Activated naive CD8-positive, alpha-beta T cell treated with anti-CD3 and anti-CD28 coated beads for 36 hours (primary cell): ENCODE results near the gene PPP1CC. TPM values are rescaled to one million over a fixed set of nuclear protein-coding genes. Genes with fewer than 3 reads are reported as not detected.
A peak's percentile ranks its signal among the peaks of the same experiment; 100 is the strongest.

Source experiments
- DNase-seq: peaks from one replicate; pipeline ENCODE4 v3.0.0; 2021
- H3K27ac Mint-ChIP-seq: one replicate; pipeline ENCODE4 v1.8.0; 2022; ENCODE audit warnings: mild to moderate bottlenecking, moderate library complexity, mixed read lengths
- H3K27me3 Mint-ChIP-seq: one replicate; pipeline ENCODE4 v1.8.0; 2022; ENCODE audit warnings: mild to moderate bottlenecking, mixed read lengths
- H3K36me3 Mint-ChIP-seq: one replicate; pipeline ENCODE4 v1.8.0; 2021; ENCODE audit warnings: mild to moderate bottlenecking, mixed read lengths
- H3K4me1 Mint-ChIP-seq: one replicate; pipeline ENCODE4 v1.8.0; 2021; ENCODE audit warnings: mixed read lengths
- H3K4me3 Mint-ChIP-seq: one replicate; pipeline ENCODE4 v1.8.0; 2022; ENCODE audit warnings: mild to moderate bottlenecking, moderate library complexity, mixed read lengths
- H3K9me3 Mint-ChIP-seq: one replicate; pipeline ENCODE4 v1.8.0; 2022; ENCODE audit warnings: mixed read lengths
- total RNA-seq, 2 experiments: library from RNA; stranded (reverse); gene quantifications; one replicate each; pipeline ENCODE4 v1.2.3, GENCODE V29; 2021

Gene PPP1CC
- total RNA-seq: 100 to 1,000 TPM; 260 to 270 TPM

DNA sequence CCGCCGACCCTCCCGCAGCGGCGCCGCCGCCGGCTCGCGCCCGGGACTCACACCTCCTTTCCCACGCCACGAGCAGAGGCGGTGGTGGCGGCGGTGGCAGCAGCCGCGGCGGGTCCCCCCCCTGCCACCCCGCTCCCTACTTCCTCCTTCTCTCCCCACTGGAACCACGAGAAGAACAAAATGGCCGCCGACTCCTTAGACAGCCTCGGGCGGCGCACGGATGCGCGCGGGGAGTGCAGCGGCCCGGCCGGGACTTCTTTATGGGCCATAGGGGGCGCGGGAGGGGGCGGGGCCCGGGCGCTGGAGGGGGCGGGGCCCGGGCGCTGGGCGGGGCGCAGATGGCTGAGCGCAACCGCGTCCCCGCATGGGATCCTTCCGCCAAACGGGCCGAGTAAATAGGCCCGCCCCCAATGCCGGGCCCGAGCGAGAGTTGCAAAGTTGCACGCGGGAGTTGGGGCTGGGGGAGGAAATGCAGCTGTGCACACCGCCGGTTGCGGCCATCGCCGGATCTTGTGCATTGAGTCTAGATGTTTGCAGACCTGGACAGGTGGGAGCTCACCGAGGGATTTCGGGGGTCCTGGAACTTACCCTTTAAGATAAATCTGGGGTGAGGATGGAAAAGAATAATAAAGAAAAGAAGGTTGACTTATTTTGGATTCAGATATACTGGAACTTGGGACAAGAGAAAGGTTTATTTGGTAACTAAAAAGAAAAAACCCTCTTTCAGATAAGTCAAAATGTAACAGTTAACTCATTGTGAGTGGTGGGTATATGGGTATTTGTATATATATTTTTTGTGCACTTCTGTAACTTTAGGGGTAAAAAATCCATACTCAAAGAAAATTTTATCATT, at the start of gene PPP1CC:
PPP1CC (minus strand) TSS at position 174 of the 853 bp plus-strand sequence. CDS start 184 bp downstream, outside the sequence.
- H3K4me1 Mint-ChIP-seq: peaks cover 41% of the 10 kb centered on the region

DNA sequence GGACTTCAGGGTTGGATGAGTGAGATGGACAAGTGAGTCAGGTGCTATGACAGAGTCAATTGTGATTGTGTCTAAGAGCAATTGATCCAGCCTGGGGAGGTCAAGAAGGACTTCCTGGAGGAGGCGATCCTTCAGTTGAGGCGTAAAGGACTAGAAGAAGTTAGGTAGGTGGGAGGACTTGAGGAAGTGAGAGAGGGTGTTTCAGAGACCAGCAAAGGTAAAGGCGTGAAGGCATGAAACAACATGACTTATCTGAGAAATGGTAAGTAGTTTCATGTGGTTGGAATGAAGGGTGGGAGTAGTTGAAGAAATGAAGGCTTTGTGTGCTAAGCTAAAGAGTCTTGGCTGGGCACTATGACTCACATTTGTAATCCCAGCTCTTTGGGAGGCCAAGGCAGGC, 48.9 kb upstream of the PPP1CC start:
- peak overlapping the region; percentile 0 for H3K27ac Mint-ChIP-seq
- H3K36me3 Mint-ChIP-seq: peaks cover 4% of the 10 kb centered on the region
- no peak overlapping the region for H3K4me3 Mint-ChIP-seq

More for the DNA sequence above, at the start of gene PPP1CC:
- no peaks in the 10 kb centered on the region for H3K27me3 Mint-ChIP-seq
- peak within 1 kb of the TSS; percentile 98 for H3K27ac Mint-ChIP-seq
- DNase-seq: peak; percentile 91
- peak within 1 kb of the TSS; percentile 99 for H3K4me3 Mint-ChIP-seq
- H3K9me3 Mint-ChIP-seq: no peaks in the 10 kb centered on the region
- peaks cover 34% of the 10 kb centered on the region for H3K36me3 Mint-ChIP-seq

DNA sequence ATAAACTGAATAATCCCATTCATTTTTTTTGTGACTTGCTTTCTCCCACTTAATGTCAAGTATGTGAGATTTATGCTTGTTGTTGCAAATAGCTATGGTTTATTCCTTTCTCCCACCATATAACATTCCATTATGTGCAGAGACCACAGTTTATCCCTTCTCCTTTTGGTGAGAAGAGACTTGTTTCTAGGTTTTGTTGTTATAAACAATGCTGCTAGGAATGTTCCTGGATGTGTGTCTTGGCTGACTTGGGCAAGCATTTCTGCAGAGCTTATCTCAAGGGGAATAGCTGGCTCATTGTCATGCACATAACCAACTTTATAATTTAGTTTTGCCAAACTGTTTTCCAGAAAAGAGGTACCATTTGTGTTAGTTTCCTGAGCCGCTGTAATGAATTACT, 47.6 kb upstream of the PPP1CC start:
- Mint-ChIP-seq H3K4me3 (no peak overlapping the region), H3K9me3 (peaks cover 2% of the 10 kb centered on the region), H3K36me3 (peaks cover 4% of the 10 kb centered on the region), H3K27me3 (no peaks in the 10 kb centered on the region), H3K27ac (no peak overlapping the region), H3K4me1 (peaks cover 12% of the 10 kb centered on the region)
- DNase-seq: no peak

More for the DNA sequence above, 48.9 kb upstream of the PPP1CC start:
- DNase-seq: no peak
- H3K27me3 Mint-ChIP-seq: no peaks in the 10 kb centered on the region
- H3K9me3 Mint-ChIP-seq: peaks cover 2% of the 10 kb centered on the region
- peaks cover 12% of the 10 kb centered on the region for H3K4me1 Mint-ChIP-seq

DNA sequence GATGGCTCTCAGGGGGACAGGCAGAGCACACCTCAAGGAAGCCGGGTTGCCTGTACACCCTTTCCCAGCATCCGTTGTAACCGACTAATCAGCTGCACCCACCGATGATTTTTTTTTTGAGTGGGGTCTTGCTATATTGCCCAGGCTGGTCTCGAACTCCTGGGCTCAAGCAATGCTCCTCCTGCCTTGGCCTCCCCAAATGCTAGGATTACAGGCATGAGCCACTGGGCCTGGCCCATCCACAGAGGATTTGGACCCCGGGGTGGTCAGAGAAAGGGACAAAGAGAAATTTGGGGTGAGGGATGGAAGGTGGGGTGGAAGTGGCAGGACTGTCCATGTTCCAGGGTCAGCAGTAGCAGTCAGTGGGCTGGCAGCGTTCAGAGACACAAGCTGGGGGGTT, 43.3 kb upstream of the PPP1CC start:
- Mint-ChIP-seq H3K27me3 (no peaks in the 10 kb centered on the region), H3K36me3 (no peaks in the 10 kb centered on the region), H3K4me3 (no peak overlapping the region), H3K9me3 (no peaks in the 10 kb centered on the region), H3K27ac (no peak overlapping the region), H3K4me1 (peaks cover 10% of the 10 kb centered on the region)
- DNase-seq: no peak

DNA sequence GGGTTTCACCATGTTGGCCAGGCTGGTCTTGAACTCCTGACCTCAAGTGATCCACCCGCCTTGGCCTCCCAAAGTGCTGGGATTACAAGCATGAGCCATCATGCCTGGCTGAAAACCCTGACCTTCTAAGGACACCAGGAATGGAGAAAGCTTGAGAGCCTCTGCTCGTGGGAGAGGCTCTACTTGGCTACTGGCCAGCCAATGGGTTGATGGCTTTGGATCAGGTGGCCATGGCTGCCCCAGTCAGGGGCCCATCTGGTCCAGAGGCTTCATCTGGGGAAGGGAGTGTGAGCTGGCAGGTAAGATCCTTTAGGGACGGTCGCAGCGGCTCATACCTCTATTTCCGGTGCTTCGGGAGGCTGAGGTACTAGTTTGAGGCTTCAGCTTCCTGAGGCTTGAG, 42.5 kb upstream of the PPP1CC start:
- no peak overlapping the region for H3K27ac Mint-ChIP-seq
- no peak overlapping the region for H3K4me3 Mint-ChIP-seq
- no peaks in the 10 kb centered on the region for H3K27me3 Mint-ChIP-seq
- peaks cover 3% of the 10 kb centered on the region for H3K36me3 Mint-ChIP-seq
- no peak for DNase-seq
- no peaks in the 10 kb centered on the region for H3K9me3 Mint-ChIP-seq
- H3K4me1 Mint-ChIP-seq: peaks cover 15% of the 10 kb centered on the region

DNA sequence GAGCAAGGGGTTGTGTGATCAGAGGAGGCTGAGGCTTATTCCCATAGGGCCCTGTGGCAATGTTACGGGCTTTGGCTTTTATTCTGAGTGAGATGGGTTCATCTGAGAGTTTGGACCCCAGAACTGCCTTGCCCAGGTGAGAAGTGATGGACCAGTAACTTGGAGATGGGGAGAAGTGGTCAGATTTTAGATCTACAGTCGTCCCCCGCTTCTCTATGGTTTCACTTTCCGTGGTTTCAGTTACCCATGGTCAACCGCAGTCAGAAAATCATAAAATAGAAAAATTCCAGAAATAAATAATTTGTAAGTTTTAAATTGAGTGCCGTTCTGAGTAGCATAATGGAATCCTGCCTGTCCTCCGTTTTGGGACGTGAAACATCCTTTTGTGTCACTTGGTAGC, 40.2 kb upstream of the PPP1CC start:
- no peaks in the 10 kb centered on the region for H3K27me3 Mint-ChIP-seq
- no peak overlapping the region for H3K4me3 Mint-ChIP-seq
- H3K9me3 Mint-ChIP-seq: no peaks in the 10 kb centered on the region
- peaks cover 3% of the 10 kb centered on the region for H3K36me3 Mint-ChIP-seq
- no peak for DNase-seq
- no peak overlapping the region for H3K27ac Mint-ChIP-seq
- peaks cover 32% of the 10 kb centered on the region for H3K4me1 Mint-ChIP-seq

DNA sequence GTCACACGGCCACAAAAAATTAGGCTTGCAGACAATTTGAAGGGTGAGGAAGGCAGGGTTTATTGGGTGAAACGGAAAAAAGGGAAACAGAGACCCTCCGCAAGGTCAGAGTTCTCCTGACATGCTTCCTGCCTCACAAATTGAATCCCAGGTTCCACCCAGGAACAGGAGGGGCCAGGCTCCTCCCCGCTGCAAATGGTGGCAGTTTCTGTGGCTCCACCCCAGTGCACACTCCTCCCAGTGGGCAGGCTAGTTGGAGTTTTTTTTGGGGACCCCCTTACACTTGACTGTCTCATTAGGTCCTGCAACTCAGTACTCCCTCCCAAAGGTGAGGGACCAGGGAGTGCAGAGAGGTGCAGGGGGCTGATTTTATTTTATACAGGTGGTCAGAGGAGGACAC, 39.4 kb upstream of the PPP1CC start:
- H3K36me3 Mint-ChIP-seq: peaks cover 3% of the 10 kb centered on the region
- no peaks in the 10 kb centered on the region for H3K9me3 Mint-ChIP-seq
- no peak overlapping the region for H3K4me3 Mint-ChIP-seq
- DNase-seq: no peak
- H3K27ac Mint-ChIP-seq: no peak overlapping the region
- no peaks in the 10 kb centered on the region for H3K27me3 Mint-ChIP-seq
- H3K4me1 Mint-ChIP-seq: peaks cover 35% of the 10 kb centered on the region

DNA sequence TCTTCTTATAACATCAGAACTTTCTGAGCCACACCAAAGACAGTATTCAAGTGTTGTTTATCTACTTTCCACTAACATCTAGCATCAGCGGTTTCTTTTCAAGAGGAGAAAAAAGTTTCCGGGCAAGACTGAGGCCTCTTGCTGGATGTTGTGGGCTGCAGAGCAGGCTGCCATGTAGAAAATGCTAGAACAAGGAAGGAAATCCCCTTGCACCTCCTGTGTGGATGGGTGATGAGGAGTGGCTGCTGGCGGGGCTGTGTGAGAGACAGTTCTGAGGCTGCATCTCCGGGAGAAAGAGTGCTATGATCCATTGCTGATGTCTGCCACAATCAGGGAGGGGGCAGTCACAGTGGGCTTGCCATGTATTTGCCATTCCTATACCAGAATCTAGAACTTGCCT, 37.8 kb upstream of the PPP1CC start:
- DNase-seq: peak; percentile 45
- Mint-ChIP-seq H3K9me3 (no peaks in the 10 kb centered on the region), H3K36me3 (peaks cover 3% of the 10 kb centered on the region), H3K27ac (peak overlapping the region; percentile 82), H3K4me1 (peaks cover 50% of the 10 kb centered on the region), H3K4me3 (no peak overlapping the region), H3K27me3 (no peaks in the 10 kb centered on the region)

DNA sequence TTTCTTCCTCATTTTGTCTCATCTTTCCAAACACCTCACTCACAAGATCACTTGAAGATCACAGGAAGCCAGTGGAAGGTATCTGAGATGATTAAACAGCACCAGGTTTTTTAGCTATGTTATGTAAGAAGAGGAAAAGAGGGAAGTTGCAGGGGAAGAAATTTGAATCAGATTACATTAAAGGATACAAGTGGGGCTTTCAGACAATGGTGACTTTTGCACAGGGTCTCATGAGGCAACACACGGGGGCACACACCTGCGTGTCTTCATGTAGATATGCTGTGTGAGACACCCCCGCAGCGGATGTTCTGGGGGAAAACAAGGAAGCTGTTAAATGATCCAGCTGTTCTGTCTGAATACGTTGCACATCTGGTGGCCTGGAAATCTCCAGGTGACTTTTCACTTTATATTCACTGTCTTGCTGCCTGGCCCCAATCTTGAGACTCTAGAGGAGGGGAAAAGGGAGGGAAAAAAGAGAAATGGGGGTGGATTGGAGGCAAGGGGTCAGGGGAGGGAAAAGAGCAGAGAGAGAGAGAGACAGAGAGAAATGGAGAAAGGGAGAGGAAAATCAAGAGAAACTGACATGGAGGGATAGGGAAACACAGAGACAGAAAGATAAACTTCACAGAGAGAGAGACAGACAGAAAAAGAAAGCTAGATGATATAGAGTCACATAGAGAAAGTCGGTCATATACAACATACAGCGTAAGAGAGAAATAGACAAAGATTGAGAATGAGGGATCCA, 36.3 kb upstream of the PPP1CC start:
- DNase-seq: no peak
- H3K36me3 Mint-ChIP-seq: peaks cover 3% of the 10 kb centered on the region
- peak overlapping the region; percentile 88 for H3K27ac Mint-ChIP-seq
- peaks cover 52% of the 10 kb centered on the region for H3K4me1 Mint-ChIP-seq
- peak overlapping the region; percentile 35 for H3K4me3 Mint-ChIP-seq
- H3K27me3 Mint-ChIP-seq: no peaks in the 10 kb centered on the region
- H3K9me3 Mint-ChIP-seq: no peaks in the 10 kb centered on the region

DNA sequence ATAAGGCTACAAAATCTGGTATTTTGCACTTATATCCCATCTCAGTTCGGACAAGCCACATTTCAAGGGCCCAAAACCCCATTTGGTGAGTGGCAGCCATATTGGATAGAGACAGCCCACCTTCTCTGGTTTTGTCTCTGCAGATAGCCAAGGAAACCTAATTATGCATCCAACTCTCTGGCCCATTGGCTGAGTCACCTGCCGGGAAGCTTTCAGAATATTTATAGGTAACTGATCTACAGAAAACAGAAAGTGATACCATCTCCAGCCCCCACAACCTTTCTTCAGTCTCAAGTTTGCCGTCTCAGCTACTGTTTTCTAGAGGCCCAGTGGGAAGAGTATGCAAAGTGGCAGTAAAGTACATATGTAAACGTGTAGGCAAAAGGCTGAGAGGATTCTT, 33.7 kb upstream of the PPP1CC start:
- Mint-ChIP-seq H3K4me1 (peaks cover 57% of the 10 kb centered on the region), H3K27me3 (no peaks in the 10 kb centered on the region), H3K36me3 (peaks cover 4% of the 10 kb centered on the region), H3K27ac (peak overlapping the region; percentile 94), H3K9me3 (no peaks in the 10 kb centered on the region), H3K4me3 (peak overlapping the region; percentile 55)
- peak; percentile 74 for DNase-seq

DNA sequence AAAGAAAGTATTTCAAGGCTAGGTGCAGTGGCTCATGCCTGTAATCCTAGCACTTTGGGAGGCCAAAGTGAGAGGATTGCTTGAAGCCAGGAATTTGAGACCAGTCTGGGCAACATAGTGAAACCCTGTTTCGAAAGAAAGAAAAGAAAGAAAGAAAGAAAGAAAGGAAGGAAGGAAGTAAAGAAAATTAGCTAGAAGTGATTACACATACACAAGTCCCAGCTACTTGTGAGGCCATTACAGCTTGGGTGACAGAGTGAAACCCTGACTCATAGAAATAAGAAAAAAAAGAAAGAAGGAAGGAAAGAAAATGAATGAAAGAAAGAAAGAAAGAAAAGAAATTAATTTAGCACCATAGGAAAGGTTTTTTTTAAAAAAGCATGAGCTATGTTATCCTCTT, 33.3 kb upstream of the PPP1CC start:
- Mint-ChIP-seq H3K9me3 (no peaks in the 10 kb centered on the region), H3K27ac (peak overlapping the region; percentile 94), H3K4me1 (peaks cover 57% of the 10 kb centered on the region), H3K4me3 (peak overlapping the region; percentile 55), H3K36me3 (peaks cover 4% of the 10 kb centered on the region), H3K27me3 (no peaks in the 10 kb centered on the region)
- DNase-seq: no peak

DNA sequence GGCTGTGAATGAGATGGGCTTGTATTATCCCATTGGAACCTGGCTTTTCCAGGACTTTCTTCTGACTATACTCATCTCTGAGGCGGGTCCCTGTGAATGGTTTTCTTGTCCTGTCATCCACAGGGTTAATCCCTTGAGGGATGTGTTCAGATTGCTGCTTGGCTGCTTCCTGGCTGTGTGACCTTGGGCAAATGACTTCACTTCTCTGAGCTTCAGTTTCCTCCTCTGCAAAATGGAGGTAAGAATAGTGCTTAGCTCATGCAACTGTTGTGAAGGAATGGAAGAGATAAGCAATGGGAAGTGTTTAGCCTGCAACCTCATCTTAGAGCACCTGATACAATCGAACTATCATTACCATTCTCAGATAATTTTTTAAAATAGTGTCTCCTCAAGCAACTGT, 32.1 kb upstream of the PPP1CC start:
- Mint-ChIP-seq H3K4me1 (peaks cover 48% of the 10 kb centered on the region), H3K36me3 (peaks cover 1% of the 10 kb centered on the region), H3K9me3 (no peaks in the 10 kb centered on the region), H3K4me3 (no peak overlapping the region), H3K27me3 (no peaks in the 10 kb centered on the region), H3K27ac (peak overlapping the region; percentile 16)
- no peak for DNase-seq

DNA sequence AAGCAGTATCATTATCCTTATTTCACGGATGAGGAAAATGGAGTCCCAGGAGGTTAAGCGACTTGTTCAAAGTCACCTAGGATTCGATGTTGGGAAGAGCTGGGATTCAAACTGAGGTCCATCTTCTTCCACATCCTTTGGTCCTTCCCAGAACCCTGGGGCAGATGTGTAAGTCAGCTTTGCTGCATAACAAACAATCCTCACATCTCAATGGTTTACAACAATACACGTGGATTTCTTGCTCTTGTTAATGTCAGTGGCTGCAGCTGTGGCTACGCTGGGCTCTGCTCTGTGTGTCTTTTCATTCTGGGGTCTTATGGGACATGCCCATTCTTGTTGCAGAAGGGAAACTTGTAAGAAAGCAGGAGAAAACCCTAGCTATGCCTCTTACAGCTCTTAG, 26.3 kb upstream of the PPP1CC start:
- DNase-seq: no peak
- peaks cover 8% of the 10 kb centered on the region for H3K4me1 Mint-ChIP-seq
- H3K36me3 Mint-ChIP-seq: peaks cover 1% of the 10 kb centered on the region
- no peaks in the 10 kb centered on the region for H3K9me3 Mint-ChIP-seq
- H3K27me3 Mint-ChIP-seq: peaks cover 5% of the 10 kb centered on the region
- no peak overlapping the region for H3K27ac Mint-ChIP-seq
- no peak overlapping the region for H3K4me3 Mint-ChIP-seq

DNA sequence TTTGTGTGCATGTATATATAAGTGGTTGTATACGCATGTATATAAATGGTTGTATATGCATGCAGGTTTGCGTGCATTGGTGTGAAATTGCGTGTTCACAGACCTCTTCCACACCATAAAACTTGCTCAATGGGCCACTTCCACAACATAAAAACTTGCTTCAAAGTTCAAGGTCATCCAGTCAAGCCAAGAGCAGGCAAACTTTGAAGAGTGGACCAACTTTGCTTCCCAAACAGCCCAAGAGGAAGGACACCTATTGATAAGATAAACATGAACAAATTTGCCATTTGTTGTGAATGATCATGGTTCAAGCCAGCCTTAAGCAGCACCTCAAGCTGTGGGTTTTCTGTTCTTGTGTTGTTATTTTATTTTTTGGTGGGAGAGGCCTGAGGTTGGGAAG, 25.2 kb upstream of the PPP1CC start:
- Mint-ChIP-seq H3K4me3 (no peak overlapping the region), H3K27ac (no peak overlapping the region)

DNA sequence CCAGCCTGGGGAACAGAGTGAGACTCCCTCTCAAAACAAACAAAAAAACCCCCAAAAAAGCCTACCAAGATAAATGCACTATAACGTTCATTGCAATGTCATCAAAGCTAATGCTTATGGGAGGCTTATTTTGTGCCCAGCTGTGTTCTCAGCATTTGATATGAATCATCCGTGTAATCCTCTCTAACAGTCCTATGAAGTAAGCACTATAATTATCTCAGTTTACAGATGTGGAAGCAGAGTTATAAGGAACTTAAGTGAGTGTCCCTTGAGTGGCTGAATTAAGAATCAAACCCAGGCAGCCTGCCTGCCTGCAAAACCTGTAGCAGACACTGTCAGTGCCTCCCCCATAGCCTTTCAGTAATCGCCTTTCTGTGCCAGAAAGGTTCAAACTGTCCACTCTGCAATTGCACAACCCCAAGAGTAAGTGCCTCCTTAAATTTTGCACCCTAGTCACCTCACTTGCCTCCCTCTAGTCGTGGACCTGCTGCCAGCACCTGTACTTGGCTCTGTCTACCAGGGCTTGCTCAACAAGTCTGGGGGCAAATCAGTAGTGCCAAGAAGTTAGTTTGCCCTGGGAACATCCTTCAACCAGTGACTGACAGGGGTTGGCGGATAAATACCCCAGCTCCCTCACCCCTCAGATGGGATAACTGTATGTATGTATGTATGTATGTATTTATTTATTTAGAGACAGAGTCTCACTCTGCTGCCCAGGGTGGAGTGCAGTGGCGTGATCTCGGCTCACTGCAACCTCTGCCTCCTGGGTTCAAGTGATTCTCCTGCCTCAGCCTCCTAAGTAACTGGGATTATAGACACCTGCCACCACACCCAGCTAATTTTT, 23.8 kb upstream of the PPP1CC start:
- Mint-ChIP-seq H3K27me3 (peaks cover 5% of the 10 kb centered on the region), H3K36me3 (no peaks in the 10 kb centered on the region), H3K4me3 (no peak overlapping the region), H3K4me1 (peaks cover 6% of the 10 kb centered on the region), H3K9me3 (no peaks in the 10 kb centered on the region), H3K27ac (no peak overlapping the region)
- DNase-seq: no peak

More for the DNA sequence above, 25.2 kb upstream of the PPP1CC start:
- no peaks in the 10 kb centered on the region for H3K9me3 Mint-ChIP-seq
- peaks cover 9% of the 10 kb centered on the region for H3K4me1 Mint-ChIP-seq
- peaks cover 5% of the 10 kb centered on the region for H3K27me3 Mint-ChIP-seq
- H3K36me3 Mint-ChIP-seq: peaks cover 1% of the 10 kb centered on the region
- DNase-seq: no peak
